Activated CD4-positive, alpha-beta T cell treated with anti-CD3 and anti-CD28 coated beads for 24 hours (primary cell): ENCODE results near the gene CHGA.
A peak's percentile ranks its signal among the peaks of the same experiment; 100 is the strongest.

Experiments
- DNase-seq, 2 donors: peaks; one replicate each; pipeline ENCODE4 v3.0.0-alpha.2; 2020; ENCODE audit warnings: low read depth in 2 of 2

Gene CHGA

DNA sequence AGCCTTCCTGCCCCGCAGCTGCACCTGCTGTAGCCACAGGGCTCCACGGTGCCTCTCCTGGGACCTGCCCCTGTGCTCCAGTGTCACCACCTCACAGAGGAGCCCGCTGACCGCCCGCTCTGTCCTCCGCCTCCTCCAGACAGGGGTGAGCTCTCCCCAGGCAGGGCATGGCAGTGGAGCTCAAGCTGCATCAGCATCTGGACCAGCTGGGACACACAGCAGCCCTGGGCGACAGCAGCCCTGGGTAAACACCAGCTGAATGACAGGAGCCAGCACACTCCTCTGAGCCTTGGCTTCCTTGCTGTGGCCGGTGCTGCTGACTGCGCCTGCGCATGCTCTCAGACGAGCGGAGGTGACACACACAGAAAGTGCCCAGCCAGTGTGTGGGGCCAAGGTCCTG is 22.0 kb downstream of the CHGA start:
- DNase-seq, result no peak

- DNase-seq, result no peak
Measured at GRCh38 chr14:92945544-92945943, 22.6 kb downstream of the CHGA start.

DNA sequence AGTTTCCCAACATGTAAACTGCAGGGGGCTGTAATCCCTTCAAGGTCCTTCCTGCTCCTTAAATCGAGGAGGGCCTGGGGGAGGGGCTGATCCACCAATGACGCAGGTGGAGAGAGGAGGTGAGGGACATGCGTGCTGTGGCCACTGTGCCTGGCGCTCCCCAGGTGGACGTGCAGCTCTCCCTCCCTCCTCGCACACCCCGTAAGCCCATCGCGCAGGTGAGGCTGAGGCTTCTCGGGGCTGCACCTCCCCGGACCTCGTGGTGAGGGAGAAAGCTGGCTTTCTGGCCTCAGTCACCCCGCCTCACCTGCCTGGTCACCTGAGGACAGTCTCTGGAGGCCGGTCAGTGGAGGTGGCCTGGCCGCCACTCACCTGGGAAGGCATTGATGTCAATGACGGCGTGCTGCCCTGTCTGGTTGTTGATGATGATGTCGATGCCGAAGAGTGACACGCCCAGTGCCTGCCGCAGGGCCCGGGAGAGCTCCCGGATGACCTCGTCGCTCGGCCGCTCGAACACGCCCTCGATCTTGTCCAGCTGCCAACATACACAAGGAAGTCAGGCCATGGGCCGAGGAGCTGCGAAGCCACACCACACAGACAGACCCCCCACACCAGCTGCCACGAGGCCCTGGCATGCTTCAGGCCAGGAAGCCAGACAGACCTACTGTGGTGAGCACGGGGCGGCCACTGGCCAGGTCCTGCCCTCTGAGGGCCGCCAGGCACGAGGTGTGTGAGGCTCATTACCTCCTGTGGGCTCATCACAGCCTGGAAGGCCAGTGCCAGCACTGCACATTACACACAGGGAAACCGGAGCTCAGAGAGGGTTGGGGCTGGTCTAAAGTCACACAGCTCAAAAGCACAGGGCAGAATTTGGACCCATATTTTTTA is 23.3 kb downstream of the CHGA start:
- no peak for DNase-seq

GRCh38 chr14:92946847-92947545 is 24.0 kb downstream of the CHGA start:
- DNase-seq, result no peak

- no peak for DNase-seq
Measured at GRCh38 chr14:92948647-92949046, 25.7 kb downstream of the CHGA start.

GRCh38 chr14:92949496-92950192 is 26.7 kb downstream of the CHGA start:
- DNase-seq, result no peak

DNA sequence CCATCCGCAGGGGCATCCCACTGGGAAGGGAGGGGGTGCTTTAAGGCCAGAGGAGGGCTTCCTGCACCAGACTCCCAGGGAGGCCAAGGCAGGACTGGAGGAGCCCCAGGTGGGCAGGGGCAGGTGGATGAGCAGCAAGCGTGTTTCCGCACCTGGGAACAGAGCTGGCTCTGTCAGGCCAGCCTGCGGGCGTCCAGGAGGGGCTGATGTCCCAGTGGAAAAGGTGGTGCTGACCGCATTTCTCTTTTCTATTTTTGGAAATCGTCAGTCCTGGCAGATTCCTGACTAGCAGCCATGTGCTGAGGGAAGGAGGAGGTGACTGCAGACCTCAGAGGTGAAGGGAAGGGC is 27.2 kb downstream of the CHGA start:
- no peak for DNase-seq

GRCh38 chr14:92950773-92951172 is 27.8 kb downstream of the CHGA start:
- DNase-seq, result no peak

DNA sequence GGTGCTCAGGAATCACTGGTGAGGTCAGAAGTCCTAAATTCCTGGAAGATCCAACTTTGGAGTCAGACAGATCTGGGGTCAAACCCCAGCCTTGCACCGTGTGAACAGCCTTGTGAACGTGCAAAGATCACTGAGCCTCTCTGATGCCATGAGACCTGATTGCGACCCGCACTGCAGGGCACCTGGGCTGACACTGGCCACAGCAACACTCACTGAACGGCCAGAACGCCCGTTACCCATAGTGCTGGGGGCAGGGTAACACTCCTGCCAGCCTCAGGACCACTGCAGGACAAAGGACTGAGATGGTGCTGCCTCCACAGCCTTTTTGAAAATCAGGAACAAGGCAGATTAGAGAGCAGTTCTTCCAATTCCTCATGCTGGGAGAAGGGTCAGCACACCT is 28.3 kb downstream of the CHGA start:
- no peak for DNase-seq

- DNase-seq, result peak; percentile 73 to 82
Measured at GRCh38 chr14:92951912-92952471, 29.0 kb downstream of the CHGA start.

DNA sequence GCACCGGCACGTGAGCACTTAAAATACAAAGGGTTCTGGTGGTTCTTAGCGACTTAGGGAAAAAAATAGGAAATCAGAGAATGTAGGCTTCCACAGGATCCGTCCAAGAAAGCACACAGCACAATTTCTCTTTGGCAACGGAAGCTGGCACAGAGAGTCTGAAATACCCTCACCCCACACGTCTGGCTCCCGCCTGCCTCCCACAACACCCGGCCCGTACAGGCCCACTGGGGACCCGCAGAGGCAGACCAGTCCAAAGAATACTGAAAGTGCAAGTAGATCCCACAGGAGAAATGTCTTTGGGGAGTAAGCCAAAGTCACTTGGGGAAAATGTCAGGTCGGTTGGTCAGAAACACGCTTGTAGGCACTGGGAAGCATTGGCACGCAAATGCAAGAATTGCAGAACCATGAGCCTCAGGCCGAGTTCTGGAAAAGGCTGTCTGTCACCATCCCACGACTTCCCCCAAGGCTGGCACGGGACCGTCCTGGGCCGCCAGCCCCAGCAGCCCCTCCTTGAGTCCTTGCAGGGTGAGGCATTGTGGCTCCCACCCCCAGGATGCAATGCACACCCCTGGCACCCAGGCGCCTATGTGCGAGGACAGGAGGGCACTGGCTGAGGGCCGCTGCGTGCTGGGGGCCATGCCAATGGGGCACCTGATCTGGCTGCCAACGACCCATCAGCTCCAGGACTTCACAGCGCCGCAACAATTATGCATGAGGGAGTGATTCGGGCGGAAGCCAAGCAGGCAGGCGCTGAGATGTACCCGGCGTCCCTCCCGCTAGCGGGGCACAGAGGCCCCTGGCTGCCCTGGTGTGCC is 29.7 kb downstream of the CHGA start:
- DNase-seq, result no peak

DNA sequence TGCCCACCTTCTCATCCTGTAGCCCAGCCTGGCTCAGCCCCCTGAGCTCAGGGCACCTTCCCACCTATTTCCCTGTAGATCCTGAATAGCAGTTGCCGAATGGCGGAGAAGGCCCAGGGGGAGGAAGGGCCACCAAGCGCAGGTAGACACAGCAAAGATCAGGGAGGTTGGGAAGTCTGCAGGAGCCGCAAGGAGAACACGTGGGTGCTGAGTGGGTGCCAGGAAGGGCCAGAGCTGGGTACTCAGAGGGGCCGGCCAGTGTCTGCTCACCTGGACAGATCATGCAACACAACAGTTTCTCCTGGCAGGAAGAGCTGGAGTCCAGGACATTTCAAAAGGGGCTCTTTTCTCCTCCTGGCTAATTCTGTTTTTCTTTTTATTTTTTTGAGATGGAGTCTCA is 30.6 kb downstream of the CHGA start:
- DNase-seq, result no peak

GRCh38 chr14:92954933-92955332 is 32.0 kb downstream of the CHGA start:
- no peak for DNase-seq

DNA sequence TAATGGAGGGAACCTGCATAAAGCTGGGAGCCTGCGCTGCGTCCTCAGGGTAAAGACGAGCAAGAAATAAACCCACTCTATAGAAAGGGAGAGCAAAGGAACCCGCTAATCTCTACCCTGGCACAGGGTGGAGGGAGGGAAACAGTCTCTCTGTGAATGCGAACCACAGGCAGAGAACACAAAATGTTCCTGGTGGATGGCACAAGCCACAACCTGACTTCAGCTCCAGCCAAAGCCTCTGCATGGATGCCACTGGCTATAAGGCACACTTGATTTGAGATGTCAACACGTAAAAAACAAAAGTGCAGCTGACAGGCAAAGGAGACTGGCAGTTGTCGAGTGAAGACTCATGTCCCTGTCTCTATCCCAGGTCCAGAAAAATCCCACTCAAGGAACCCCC is 32.4 kb downstream of the CHGA start:
- DNase-seq, result no peak

DNA sequence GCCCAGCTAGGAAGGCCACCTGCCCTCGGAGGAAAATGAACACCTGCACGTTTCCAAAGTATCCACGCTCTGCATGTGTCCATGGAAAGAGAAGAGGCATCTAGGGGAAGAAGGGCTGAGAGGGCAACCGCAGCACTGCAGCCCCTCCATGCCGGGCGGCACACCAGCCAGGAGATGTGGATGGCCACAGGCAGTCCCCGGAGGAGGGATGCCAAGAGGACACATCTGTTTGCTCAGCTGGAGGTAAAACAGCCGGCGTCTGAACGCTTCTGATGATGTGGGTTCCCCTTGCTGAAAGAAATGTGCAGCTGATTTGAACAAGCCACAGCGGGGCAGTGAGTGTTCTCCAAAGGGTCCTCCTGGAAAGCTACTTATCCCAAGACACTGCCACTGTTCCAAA is 34.0 kb downstream of the CHGA start:
- DNase-seq, result no peak

DNA sequence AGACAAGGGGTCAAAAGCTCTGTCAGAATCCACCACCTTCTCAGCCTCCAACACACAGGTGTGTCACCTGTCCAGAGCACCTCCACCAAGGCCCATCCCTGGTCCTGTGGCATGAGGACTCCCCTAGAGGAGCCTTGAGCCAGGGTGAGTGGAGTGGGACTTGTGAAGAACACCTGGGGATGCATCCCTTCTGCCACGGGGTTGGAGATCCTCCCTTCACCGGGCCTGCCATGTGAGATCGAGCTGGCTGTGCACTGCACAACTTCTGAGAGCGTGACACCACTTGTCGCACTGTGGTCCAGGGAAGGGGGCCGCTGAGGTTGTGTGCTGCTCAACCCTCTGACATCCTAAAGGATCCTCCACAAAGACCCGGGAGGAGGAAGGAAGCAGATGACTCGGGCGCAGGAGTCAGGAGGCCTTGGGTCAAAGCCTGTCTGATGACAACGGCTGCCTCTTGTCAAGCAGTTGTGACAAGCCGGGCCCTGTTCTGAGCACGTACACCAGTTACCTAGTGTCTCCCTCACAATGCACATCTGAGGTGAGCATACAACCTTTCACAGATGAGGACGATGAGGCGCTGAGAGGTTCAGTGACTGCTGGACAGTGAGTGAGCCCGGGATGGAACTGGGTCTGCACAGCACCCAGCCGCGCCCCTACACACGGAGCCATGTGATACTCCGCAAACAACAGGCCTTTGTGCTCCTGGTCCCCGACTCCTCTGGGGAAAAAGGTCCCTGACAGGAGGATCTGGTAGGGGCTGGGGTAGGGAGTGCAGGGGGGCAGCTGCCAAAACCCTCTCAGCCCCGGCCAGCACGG is 35.6 kb downstream of the CHGA start:
- DNase-seq, result no peak

DNA sequence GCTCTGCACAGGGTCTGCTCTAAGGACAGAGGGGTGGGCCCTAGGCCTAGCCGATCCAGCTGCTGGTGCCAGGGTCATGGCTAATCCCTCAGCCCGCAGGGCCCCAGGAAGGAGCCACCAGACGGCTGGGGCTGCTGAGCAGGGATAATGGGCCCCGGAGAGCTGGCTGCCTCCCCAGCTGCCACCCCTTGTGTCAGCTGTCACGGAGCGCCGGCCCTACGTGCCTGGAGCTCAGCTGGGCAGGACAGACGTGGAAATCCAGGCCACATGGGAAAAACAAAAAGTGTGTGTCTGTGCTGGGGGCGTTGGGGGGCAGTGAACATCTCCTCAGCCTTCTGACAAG is 36.2 kb downstream of the CHGA start:
- no peak for DNase-seq

DNA sequence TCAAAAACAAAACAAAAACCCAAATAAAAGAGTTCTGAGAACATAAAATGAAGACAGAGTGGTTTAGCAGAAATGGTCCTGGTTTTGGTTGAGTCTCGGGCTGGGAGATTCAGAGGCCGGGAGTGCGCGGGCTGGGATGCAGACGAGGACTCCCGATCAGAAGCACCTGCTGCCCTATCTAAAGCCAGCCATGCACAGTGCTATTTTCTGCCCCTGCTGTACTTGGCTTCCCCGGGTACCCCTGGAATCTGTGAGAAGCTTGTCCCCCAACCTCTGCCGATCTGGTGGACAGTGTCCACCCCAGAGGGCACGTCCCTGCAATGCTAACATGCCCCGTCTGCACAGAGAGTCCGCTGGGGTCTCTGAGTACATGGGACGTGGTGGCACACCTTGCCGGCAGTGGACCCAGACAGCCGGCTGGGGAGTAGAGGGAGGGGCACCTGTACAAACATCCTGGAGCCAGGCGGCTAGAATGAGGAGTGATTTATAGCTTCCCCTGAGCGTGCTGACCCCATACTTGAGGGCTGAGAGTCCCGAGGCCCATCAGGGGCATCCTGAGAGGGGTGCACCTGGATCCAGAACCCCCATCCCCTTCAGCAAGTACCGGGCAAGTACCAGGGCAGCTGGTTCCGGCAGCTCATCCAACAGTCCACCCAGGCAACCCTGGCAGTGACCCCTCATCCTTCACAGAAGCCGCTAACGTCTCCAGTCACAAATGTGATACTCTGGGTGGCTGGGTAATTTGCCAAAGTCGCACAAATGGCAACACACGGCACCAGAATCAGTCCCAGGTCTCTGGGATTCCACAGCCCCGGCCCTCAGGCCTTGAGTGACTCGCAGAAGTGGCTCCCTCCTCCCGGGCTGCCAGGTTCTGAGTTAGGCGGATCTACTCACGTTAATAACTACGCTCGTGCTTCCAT is 37.1 kb downstream of the CHGA start:
- DNase-seq, result no peak

- no peak for DNase-seq
Measured at GRCh38 chr14:92960706-92961566, 38.0 kb downstream of the CHGA start.
